Karpas-422 (cell line): ENCODE data around the gene CYBRD1. TPM values are rescaled to one million over a fixed set of nuclear protein-coding genes. Genes with fewer than 3 reads are reported as not detected.
A peak's percentile ranks its signal among the peaks of the same experiment; 100 is the strongest.
"Not testable (repeated sequence)": the region's sequence is repeated elsewhere in the genome, so short reads cannot be mapped to it uniquely, and the experiment has no call there.

Experiments used
- DNase-seq: peaks from one replicate; pipeline ENCODE4 v3.0.0-alpha.2; 2015
- H2AFZ ChIP-seq: fragments of 200-600 bp; sonication (generic); 2 replicates; pipeline ENCODE4 v1.6.1; 2014; ENCODE audit warnings: antibody characterized with exemption, low read length, mixed read lengths
- H3K27ac ChIP-seq: fragments of 200-600 bp; sonication (generic); 2 replicates; pipeline ENCODE4 v1.5.1; 2014; ENCODE audit warnings: mild to moderate bottlenecking, low read length, moderate library complexity
- H3K27me3 ChIP-seq: fragments of 200-600 bp; sonication (generic); 2 replicates; pipeline ENCODE4 v1.6.1; 2014; ENCODE audit warnings: low read length, mixed read lengths
- H3K36me3 ChIP-seq: fragments of 200-600 bp; sonication (generic); 2 replicates; pipeline ENCODE4 v1.6.1; 2014; ENCODE audit warnings: low read length, mixed read lengths; ENCODE audit not compliant: insufficient read depth
- H3K4me1 ChIP-seq: fragments of 200-600 bp; sonication (generic); 2 replicates; pipeline ENCODE4 v1.6.1; 2014; ENCODE audit warnings: mild to moderate bottlenecking, low read length, mixed read lengths
- H3K4me2 ChIP-seq: fragments of 200-600 bp; sonication (generic); 2 replicates; pipeline ENCODE4 v1.6.1; 2014; ENCODE audit warnings: low read length, low read depth, mild to moderate bottlenecking; ENCODE audit not compliant: poor library complexity, severe bottlenecking
- H3K4me3 ChIP-seq: fragments of 200-600 bp; sonication (generic); 2 replicates; pipeline ENCODE4 v1.5.1; 2014; ENCODE audit warnings: mild to moderate bottlenecking, antibody characterized with exemption, low read length, mixed read lengths
- H3K79me2 ChIP-seq: fragments of 200-600 bp; sonication (generic); 2 replicates; pipeline ENCODE4 v1.6.1; 2014; ENCODE audit warnings: mild to moderate bottlenecking, low read length, mixed read lengths
- H3K9ac ChIP-seq: fragments of 200-600 bp; sonication (generic); 2 replicates; pipeline ENCODE4 v1.6.0; 2014; ENCODE audit warnings: low read length
- H3K9me2 ChIP-seq: fragments of 200-600 bp; sonication (generic), shearing (Covaris generic); replicated peaks from 2 replicates; pipeline ENCODE4 v1.6.0; 2014; ENCODE audit warnings: mild to moderate bottlenecking, low read length, moderate library complexity; ENCODE audit not compliant: insufficient read depth
- H3K9me3 ChIP-seq: fragments of 300-700, 200-600 bp; sonication (generic); 2 replicates; pipeline ENCODE4 v1.6.1; 2014; ENCODE audit warnings: low read length, mixed read lengths
- H4K20me1 ChIP-seq: fragments of 200-600 bp; sonication (generic); 2 replicates; pipeline ENCODE4 v1.6.1; 2014; ENCODE audit warnings: mild to moderate bottlenecking, antibody characterized with exemption, low read length, low read depth; ENCODE audit not compliant: insufficient read depth
- total RNA-seq: library from RNA; depleted of rRNA; stranded (reverse); fragments of >200 nt; shearing (Covaris generic); gene quantifications from 2 replicates; pipeline ENCODE4 v1.2.3, GENCODE V29; 2014; ENCODE audit warnings: low replicate concordance

Gene CYBRD1
- total RNA-seq, 1 experiment from 2014 or later = not detected

- H3K36me3 ChIP-seq = no peaks in the 10 kb centered on the region
- no peak overlapping the region for H3K27ac ChIP-seq
- peaks cover 7% of the 10 kb centered on the region for H3K4me1 ChIP-seq
- H3K9me2 ChIP-seq = no peaks in the 10 kb centered on the region
- no peak overlapping the region for H3K9ac ChIP-seq
- H3K4me2 ChIP-seq = no peak overlapping the region
- no peak overlapping the region for H3K4me3 ChIP-seq
- no peak for DNase-seq
- H3K79me2 ChIP-seq = no peaks in the 10 kb centered on the region
- no peaks in the 10 kb centered on the region for H4K20me1 ChIP-seq
- H3K9me3 ChIP-seq = no peaks in the 10 kb centered on the region
- no peaks in the 10 kb centered on the region for H3K27me3 ChIP-seq
- H2AFZ ChIP-seq = no peak overlapping the region
These were observed 768 bp upstream of the CYBRD1 start for GRCh38 chr2:171521361-171522051.

DNA sequence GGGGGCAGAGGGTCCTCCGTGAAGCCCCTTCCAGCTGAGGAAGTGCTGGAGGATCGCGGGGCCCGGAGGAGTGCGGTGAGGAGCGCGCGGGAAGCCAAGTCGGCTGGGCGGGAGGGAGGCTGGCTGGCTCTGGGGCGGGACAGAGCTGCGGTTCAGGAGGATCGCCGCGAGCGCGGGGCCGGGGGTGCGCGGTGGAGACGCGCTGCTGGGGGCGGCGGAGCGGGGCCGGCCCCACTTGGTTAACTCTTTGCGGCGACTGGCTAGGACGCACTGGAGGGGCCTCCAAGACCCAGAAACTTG is 464 bp downstream of the CYBRD1 start:
- Histone ChIP-seq H4K20me1 (no peaks in the 10 kb centered on the region), H3K27ac (no peak overlapping the region), H3K36me3 (no peaks in the 10 kb centered on the region), H3K27me3 (0 out of 2 replicates have a peak, but pooled peaks cover 3% of the 10 kb centered on the region), H3K4me3 (no peak overlapping the region), H3K79me2 (no peaks in the 10 kb centered on the region), H3K4me1 (peaks cover 7% of the 10 kb centered on the region), H3K9me3 (no peaks in the 10 kb centered on the region), H3K9me2 (no peaks in the 10 kb centered on the region), H3K9ac (no peak overlapping the region), H2AFZ (no peak overlapping the region), H3K4me2 (no peak overlapping the region)
- no peak for DNase-seq

DNA sequence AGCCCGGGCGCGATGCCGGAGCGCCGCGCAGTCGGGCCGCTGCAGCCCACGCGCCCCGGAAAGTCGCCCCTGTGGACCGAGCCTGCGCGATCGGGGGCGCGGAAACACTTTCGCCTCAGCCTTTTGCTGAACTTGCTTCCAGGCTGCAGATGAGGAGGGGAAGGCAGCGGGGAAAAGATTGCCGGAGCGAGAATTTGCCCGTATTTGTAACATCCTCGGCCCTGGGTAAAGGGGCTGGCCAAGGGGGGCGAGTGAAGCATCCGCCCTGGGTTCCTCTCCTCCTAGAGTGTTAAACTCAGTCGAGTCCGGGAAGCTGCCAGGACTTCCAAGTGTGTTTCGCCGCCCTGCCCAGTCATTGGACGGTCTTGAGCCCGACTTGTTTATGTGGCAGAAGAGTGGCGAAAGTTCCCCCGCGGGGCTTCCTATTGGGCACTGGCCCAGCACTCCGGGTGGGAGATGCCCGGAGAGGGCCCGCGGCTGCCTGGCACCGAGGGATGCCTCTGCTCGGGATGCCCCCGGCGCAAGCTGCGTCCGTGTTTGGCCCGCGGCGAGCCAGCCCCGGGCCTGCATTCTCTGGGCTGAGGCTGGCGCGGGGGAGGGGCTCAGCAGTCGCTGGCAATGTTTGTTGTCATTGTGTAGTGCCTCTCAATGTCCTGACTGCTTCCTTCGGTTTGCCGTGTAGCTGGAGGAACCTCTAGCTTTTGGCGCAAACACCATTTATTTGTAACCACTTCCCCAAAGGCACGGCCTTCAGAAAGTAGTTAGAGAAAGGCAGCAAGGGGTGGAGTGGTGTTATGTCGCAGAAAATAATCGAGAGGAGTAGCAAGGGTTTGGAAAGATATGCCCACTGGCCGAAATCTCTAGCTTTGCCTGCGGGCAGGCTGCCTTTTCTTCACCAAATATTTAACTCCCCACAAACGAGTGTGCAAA is 1.1 kb downstream of the CYBRD1 start:
- peaks cover 7% of the 10 kb centered on the region for H3K4me1 ChIP-seq
- H3K9ac ChIP-seq = no peak overlapping the region
- no peaks in the 10 kb centered on the region for H3K36me3 ChIP-seq
- H3K27ac ChIP-seq = no peak overlapping the region
- H3K4me2 ChIP-seq = no peak overlapping the region
- no peaks in the 10 kb centered on the region for H3K79me2 ChIP-seq
- no peaks in the 10 kb centered on the region for H3K9me2 ChIP-seq
- no peaks in the 10 kb centered on the region for H3K9me3 ChIP-seq
- H2AFZ ChIP-seq = 0 out of 2 replicates have a peak overlapping the region, but pooled peaks have one; percentile 28
- H3K27me3 ChIP-seq = 0 out of 2 replicates have a peak, but pooled peaks cover 3% of the 10 kb centered on the region
- H4K20me1 ChIP-seq = no peaks in the 10 kb centered on the region
- DNase-seq = no peak
- H3K4me3 ChIP-seq = peak overlapping the region; percentile 12; the same call in 1 of the 2 replicates

- no peaks in the 10 kb centered on the region for H4K20me1 ChIP-seq
- no peak overlapping the region for H3K4me3 ChIP-seq
- 0 out of 2 replicates have a peak, but pooled peaks cover 3% of the 10 kb centered on the region for H3K27me3 ChIP-seq
- H3K27ac ChIP-seq = no peak overlapping the region
- no peaks in the 10 kb centered on the region for H3K9me2 ChIP-seq
- no peaks in the 10 kb centered on the region for H3K36me3 ChIP-seq
- H2AFZ ChIP-seq = 0 out of 2 replicates have a peak overlapping the region, but pooled peaks have one; percentile 28
- no peak overlapping the region for H3K4me2 ChIP-seq
- H3K9ac ChIP-seq = no peak overlapping the region
- DNase-seq = no peak
- no peaks in the 10 kb centered on the region for H3K79me2 ChIP-seq
- H3K9me3 ChIP-seq = no peaks in the 10 kb centered on the region
- peaks cover 7% of the 10 kb centered on the region for H3K4me1 ChIP-seq
These were observed 1.7 kb downstream of the CYBRD1 start for GRCh38 chr2:171524018-171524401.

DNA sequence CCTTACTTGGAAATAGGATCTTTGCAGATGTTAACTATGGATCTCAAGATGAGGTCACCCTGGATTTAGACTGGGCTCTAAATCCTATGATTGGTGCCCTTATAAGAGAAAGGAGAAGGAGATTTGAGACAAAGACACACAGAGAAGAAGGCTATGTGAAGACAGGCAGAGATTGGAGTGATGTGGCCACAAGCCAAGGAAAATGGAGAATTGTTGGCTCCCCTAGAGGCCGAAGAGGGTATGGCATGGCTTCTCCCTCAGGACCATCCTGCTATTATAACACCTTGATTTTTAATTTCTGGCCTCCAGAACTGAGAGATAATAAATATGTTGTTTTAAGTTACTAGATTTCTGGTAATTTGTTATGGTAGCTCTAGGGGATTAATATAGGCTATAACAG is 7.6 kb downstream of the CYBRD1 start:
- H3K27me3 ChIP-seq = 0 out of 2 replicates have a peak, but pooled peaks cover 6% of the 10 kb centered on the region
- no peaks in the 10 kb centered on the region for H4K20me1 ChIP-seq
- H3K9me3 ChIP-seq = peaks cover 3% of the 10 kb centered on the region
- no peak overlapping the region for H2AFZ ChIP-seq
- no peaks in the 10 kb centered on the region for H3K79me2 ChIP-seq
- H3K36me3 ChIP-seq = no peaks in the 10 kb centered on the region
- H3K4me1 ChIP-seq = no peaks in the 10 kb centered on the region
- H3K9ac ChIP-seq = no peak overlapping the region
- no peak overlapping the region for H3K4me3 ChIP-seq
- no peak overlapping the region for H3K4me2 ChIP-seq
- H3K27ac ChIP-seq = no peak overlapping the region
- no peaks in the 10 kb centered on the region for H3K9me2 ChIP-seq
- DNase-seq = peak; percentile 57

DNA sequence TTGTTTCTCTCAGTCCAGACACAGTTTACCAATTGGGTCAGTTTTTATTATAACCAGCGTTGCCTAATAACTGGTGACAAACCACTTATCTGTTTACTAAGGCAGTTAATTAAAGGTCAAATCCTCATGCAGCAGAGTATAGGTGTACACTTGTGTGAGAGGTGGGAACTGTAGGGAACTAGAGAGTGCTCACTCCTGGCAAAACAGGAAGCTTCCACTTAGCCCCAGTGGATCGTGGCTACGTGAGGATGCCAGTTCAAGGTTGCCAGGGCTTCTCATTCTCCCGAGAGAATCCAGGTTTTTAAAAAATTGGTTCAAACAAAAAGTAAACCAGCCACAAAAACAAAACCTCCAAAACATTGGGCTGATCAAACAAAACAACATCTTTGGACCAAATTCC is 8.1 kb downstream of the CYBRD1 start:
- H3K4me2 ChIP-seq = no peak overlapping the region
- H3K4me1 ChIP-seq = no peaks in the 10 kb centered on the region
- H3K9me3 ChIP-seq = peaks cover 3% of the 10 kb centered on the region
- no peaks in the 10 kb centered on the region for H3K36me3 ChIP-seq
- no peak for DNase-seq
- no peak overlapping the region for H3K27ac ChIP-seq
- H3K9me2 ChIP-seq = no peaks in the 10 kb centered on the region
- H2AFZ ChIP-seq = no peak overlapping the region
- 0 out of 2 replicates have a peak, but pooled peaks cover 6% of the 10 kb centered on the region for H3K27me3 ChIP-seq
- no peaks in the 10 kb centered on the region for H4K20me1 ChIP-seq
- H3K4me3 ChIP-seq = no peak overlapping the region
- no peak overlapping the region for H3K9ac ChIP-seq
- H3K79me2 ChIP-seq = no peaks in the 10 kb centered on the region

GRCh38 chr2:171530859-171531258 is 8.6 kb downstream of the CYBRD1 start:
- H3K9me3 ChIP-seq, H3K4me2 ChIP-seq, H3K4me3 ChIP-seq, DNase-seq, H3K4me1 ChIP-seq, H3K79me2 ChIP-seq, H2AFZ ChIP-seq, H3K9me2 ChIP-seq, H4K20me1 ChIP-seq, H3K36me3 ChIP-seq, H3K27ac ChIP-seq, H3K27me3 ChIP-seq, H3K9ac ChIP-seq: not testable (repeated sequence)

- Histone ChIP-seq H4K20me1 (no peaks in the 10 kb centered on the region), H3K4me2 (no peak overlapping the region), H2AFZ (no peak overlapping the region), H3K9me2 (no peaks in the 10 kb centered on the region), H3K36me3 (no peaks in the 10 kb centered on the region), H3K4me3 (no peak overlapping the region), H3K4me1 (no peaks in the 10 kb centered on the region), H3K27me3 (0 out of 2 replicates have a peak, but pooled peaks cover 6% of the 10 kb centered on the region), H3K9ac (no peak overlapping the region), H3K9me3 (peaks cover 3% of the 10 kb centered on the region), H3K79me2 (no peaks in the 10 kb centered on the region), H3K27ac (no peak overlapping the region)
- DNase-seq = no peak
These were observed 9.0 kb downstream of the CYBRD1 start for GRCh38 chr2:171531291-171531690.
